T-helper 17 cell (primary cell): Measurements from ENCODE around the gene AFAP1. TPM values are rescaled to one million over a fixed set of nuclear protein-coding genes. Genes with fewer than 3 reads are reported as not detected.

Experiments used
- ATAC-seq: fragments of 150-1000 bp; cut with Tn5 transposase; 2 replicates; pipeline ENCODE4 v1.10.0; 2021; ENCODE audit warnings: mild to moderate bottlenecking, moderate library complexity
- DNase-seq, 3 donors: peaks; one replicate each; pipeline versions ENCODE4 v3.0.0 to v3.0.0-alpha.2; 2020 to 2021
- H3K9me3 ChIP-seq: one replicate; pipeline ENCODE4 v1.7.0; 2013; ENCODE audit warnings: low read length, mild to moderate bottlenecking; ENCODE audit not compliant: control insufficient read depth, poor library complexity, severe bottlenecking
- H3K27ac Mint-ChIP-seq: one replicate; pipeline ENCODE4 v1.8.0; 2022; ENCODE audit warnings: mild to moderate bottlenecking, moderate library complexity, mixed read lengths
- H3K27me3 Mint-ChIP-seq: one replicate; pipeline ENCODE4 v1.8.0; 2022; ENCODE audit warnings: mixed read lengths
- H3K36me3 Mint-ChIP-seq: one replicate; pipeline ENCODE4 v1.8.0; 2022; ENCODE audit warnings: low read depth, mixed read lengths
- H3K4me1 Mint-ChIP-seq: one replicate; pipeline ENCODE4 v1.8.0; 2022; ENCODE audit warnings: mild to moderate bottlenecking, mixed read lengths
- H3K4me3 Mint-ChIP-seq: one replicate; pipeline ENCODE4 v1.8.0; 2022; ENCODE audit warnings: mild to moderate bottlenecking, moderate library complexity, mixed read lengths
- total RNA-seq, 4 donors: library from RNA in 2 of 4; stranded (reverse) in 2 of 4; gene quantifications; one replicate each; pipeline ENCODE4 v1.2.3 and lab custom pipeline; 2022 to 2026

The AFAP1 gene
- total RNA-seq, 2 donors from 2014 or later = 17.6 to 26.7 TPM

DNA sequence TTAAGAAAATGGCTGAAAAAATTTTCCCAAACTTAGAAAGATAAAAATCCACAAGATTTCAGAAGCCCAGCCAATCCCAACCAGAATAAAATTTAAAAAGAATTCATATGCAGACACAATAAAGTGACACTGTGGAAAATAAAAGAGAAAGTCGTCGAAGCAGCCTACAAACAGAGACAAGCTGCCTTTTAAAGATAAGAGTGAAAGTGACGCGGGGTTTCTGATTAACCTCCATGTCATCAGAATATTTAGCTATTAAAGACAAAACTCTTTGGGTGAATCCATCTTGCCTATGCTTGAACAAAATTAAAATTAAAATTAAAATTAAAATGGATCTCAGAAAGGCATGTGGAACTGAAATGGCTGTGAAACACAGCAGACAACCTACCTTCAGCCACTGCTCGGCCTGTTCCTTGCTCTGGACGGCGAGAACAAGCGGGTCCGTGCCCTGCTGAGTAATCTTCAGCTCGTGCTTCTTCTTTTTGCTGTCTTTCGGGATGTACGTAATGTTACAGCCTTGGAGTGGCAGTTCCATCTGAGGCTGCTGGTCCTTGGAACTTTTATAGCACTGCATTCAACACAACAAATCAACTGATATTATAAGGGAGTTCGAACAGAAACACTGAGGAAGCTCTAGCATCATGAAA is 101.4 kb downstream of the AFAP1 start:
- Mint-ChIP-seq H3K4me1 (peaks cover 4% of the 10 kb centered on the region), H3K27me3 (no peaks in the 10 kb centered on the region), H3K36me3 (peaks cover 4% of the 10 kb centered on the region), H3K27ac (peak overlapping the region; percentile 49), H3K4me3 (peak overlapping the region; percentile 72)
- ATAC-seq (no peak), DNase-seq (no peak)
- H3K9me3 ChIP-seq = no peaks in the 10 kb centered on the region

DNA sequence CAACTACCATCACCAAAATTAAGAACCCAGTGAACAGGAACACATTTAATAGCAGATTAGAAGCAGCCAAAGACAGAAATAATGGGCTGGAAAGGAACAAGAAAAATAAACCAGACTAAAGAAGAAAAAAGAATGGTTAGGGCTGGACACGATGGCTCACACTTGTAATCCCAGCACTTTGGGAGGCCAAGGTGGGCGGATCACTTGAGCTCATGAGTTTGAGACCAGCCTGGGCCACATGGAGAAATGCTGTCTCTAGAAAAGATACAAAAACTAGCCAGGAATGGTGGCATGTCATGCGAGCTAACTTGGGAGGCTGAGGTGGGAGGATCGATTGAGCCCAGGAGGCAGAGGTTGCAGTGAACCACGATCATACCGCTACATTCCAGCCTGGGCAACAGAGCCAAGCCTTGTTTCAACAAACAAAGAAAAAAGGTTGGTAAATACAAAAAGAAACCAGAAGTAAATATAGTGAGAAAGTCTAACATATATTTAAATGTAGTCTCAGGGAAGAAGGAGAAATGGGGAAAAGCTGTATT is 102.0 kb downstream of the AFAP1 start:
- H3K9me3 ChIP-seq = no peaks in the 10 kb centered on the region
- H3K27me3 Mint-ChIP-seq = no peaks in the 10 kb centered on the region
- no peak for DNase-seq
- H3K4me1 Mint-ChIP-seq = peaks cover 7% of the 10 kb centered on the region
- ATAC-seq = no peak
- H3K4me3 Mint-ChIP-seq = peak overlapping the region; percentile 72
- peaks cover 4% of the 10 kb centered on the region for H3K36me3 Mint-ChIP-seq
- H3K27ac Mint-ChIP-seq = peak overlapping the region; percentile 49

DNA sequence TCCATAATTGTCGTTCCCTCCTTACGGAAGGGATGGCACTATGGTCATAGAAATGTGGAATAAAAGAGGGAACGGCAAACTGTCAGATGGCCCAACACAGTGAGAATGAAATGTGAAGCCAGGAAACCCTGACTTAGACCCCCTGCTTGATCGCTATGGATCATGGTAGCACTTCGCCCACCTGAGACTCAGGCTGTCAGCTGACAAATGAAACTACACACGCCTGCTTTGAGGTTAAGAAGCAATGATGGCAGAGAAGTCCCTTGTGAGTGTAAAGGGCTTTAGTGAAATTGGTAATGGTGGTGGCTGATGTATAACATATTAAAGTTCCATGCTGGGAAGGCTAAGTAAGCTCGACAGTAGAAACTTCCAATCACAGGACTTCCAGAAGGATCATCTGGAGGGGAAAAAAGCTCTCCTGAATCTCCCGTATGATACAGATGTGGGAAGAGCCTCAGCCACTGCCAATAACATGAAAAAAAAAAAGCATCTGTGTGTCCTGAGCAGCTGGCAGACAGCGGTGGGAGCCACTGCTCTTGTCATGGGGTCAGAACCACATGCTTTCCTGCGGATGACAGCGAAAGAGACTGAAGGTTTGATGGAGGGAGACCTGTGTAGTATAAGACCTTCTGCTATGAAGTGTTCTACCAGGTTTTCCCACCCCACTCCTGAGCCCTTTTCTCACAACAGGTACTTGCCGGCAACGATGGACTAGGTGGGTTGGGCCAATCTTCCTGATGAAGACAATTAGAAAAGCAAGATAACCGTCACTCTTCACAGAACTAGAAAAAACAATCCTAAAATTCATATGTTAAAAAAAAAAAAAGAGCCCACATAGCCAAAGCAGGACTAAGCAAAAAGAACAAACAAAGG is 107.6 kb downstream of the AFAP1 start:
- DNase-seq (no peak), ATAC-seq (no peak)
- H3K4me3 Mint-ChIP-seq = peak overlapping the region; percentile 86
- H3K4me1 Mint-ChIP-seq = peaks cover 48% of the 10 kb centered on the region
- H3K27me3 Mint-ChIP-seq = no peaks in the 10 kb centered on the region
- no peaks in the 10 kb centered on the region for H3K36me3 Mint-ChIP-seq
- H3K9me3 ChIP-seq = no peaks in the 10 kb centered on the region
- peak overlapping the region; percentile 96 for H3K27ac Mint-ChIP-seq

DNA sequence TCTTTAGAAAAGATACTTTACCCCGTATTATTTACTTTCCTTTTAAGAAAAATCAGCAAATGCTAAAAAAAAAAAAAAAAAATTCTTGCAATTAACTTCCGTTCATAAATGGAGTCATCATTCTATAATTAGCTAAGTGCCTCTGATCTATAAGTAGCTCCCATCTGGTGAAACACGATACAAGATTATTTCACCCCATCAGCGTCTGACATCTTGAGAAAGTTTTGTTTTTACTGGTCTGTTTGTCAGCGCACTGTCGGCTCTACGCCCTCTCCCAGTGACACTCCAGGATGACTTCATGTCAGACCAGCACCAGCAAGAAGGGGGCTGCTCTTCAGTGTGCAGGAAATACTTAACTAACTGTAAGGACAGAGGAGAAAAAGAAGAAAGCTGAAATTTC is 108.3 kb downstream of the AFAP1 start:
- Mint-ChIP-seq H3K4me1 (peaks cover 55% of the 10 kb centered on the region), H3K36me3 (no peaks in the 10 kb centered on the region), H3K27ac (peak overlapping the region; percentile 96), H3K27me3 (no peaks in the 10 kb centered on the region), H3K4me3 (peak overlapping the region; percentile 86)
- no peaks in the 10 kb centered on the region for H3K9me3 ChIP-seq
- peak in 1 of 3 donors; percentile 29 for DNase-seq
- ATAC-seq = peak; percentile 54

DNA sequence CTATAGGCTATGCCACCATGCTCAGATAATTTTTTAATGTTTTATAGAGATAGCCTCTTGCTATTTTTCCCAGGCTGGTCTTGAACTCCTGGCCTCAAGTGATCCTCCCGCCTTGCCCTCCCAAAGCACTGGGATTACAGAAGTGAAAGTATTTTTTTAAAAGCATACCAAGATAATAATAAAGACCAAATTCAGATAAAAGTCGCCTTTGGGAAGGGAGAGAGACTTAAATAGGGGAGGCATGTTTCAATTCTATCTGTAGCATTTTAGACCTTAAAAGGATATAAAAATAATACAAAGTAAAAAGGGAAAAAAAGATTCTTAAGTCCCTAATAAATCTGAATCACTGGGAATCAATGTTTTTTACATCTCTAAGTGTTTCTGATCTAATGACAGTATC is 108.9 kb downstream of the AFAP1 start:
- no peaks in the 10 kb centered on the region for H3K9me3 ChIP-seq
- H3K27ac Mint-ChIP-seq = peak overlapping the region; percentile 96
- peaks cover 55% of the 10 kb centered on the region for H3K4me1 Mint-ChIP-seq
- H3K4me3 Mint-ChIP-seq = peak overlapping the region; percentile 86
- H3K27me3 Mint-ChIP-seq = no peaks in the 10 kb centered on the region
- no peak for DNase-seq
- H3K36me3 Mint-ChIP-seq = no peaks in the 10 kb centered on the region
- no peak for ATAC-seq

DNA sequence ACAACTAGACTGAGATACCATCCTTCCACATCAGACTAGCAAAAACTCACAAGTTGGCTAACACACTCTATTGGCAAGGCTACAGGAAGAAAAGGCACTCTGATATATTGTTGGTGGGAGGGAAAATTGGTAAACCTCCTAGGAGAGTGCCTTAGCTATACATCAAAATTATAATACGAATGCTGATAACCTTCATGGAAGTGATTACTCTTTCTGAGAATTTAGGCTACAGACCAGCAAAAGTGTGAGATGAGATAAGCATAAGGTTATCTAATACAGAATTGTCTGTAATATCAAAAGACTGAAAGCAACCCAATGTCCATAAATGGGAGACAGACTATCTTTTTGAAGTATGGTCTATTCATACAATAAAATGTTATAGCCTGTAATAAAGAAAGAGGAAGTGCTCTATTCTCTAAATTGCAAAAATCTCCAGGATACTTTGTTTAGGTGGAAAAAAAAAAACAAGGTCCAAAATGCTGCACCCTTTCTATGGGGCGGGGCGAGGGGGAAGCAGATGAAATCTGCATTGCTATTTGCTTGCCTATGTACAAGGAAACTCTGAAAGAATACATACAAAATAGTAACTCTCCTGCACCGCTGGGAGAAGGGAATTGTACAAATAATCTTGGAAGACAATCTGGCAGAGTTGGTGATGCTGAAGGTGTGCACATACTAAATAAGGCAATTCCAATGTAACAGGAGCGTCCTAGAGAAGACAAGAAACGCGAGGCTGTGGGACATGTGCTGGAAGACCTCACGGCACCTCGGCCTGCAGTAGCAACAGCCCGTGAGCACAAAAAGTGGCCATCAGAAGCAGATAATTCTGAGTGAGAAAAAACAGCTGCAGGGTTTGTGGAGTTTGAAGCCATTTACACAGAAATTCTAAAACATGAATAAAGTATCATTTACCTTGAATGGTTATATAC is 109.7 kb downstream of the AFAP1 start:
- H3K4me1 Mint-ChIP-seq = peaks cover 55% of the 10 kb centered on the region
- H3K27me3 Mint-ChIP-seq = no peaks in the 10 kb centered on the region
- DNase-seq (no peak), ATAC-seq (no peak)
- H3K4me3 Mint-ChIP-seq = peak overlapping the region; percentile 77
- no peaks in the 10 kb centered on the region for H3K9me3 ChIP-seq
- peak overlapping the region; percentile 93 for H3K27ac Mint-ChIP-seq
- H3K36me3 Mint-ChIP-seq = no peaks in the 10 kb centered on the region

DNA sequence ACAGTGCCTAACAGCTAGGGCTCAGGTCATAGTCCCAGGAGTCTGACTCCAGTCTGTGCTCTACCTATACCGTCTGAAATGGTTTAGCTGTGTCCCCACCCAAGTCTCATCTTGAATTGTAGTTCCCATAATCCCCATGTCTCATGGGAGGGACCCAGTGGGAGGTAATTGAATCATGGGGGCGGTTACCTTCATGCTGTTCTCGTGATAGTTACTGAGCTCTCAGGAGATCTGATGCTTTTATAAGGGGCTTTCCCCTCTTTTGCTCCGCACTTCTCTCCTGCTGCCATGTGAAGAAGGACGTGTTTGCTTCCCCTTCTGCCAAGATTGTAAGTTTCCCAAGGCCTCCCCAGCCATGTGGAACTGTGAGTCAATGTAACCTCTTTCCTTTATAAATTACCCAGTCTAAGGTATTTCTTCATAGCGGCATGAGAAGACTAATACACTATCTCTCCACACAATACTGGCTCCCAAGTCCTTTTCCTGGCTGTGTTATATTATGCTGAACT is 110.8 kb downstream of the AFAP1 start:
- Mint-ChIP-seq H3K27me3 (no peaks in the 10 kb centered on the region), H3K27ac (peak overlapping the region; percentile 93), H3K4me3 (peak overlapping the region; percentile 77), H3K4me1 (peaks cover 55% of the 10 kb centered on the region), H3K36me3 (no peaks in the 10 kb centered on the region)
- H3K9me3 ChIP-seq = no peaks in the 10 kb centered on the region
- peak; percentile 40 for ATAC-seq
- DNase-seq = no peak

DNA sequence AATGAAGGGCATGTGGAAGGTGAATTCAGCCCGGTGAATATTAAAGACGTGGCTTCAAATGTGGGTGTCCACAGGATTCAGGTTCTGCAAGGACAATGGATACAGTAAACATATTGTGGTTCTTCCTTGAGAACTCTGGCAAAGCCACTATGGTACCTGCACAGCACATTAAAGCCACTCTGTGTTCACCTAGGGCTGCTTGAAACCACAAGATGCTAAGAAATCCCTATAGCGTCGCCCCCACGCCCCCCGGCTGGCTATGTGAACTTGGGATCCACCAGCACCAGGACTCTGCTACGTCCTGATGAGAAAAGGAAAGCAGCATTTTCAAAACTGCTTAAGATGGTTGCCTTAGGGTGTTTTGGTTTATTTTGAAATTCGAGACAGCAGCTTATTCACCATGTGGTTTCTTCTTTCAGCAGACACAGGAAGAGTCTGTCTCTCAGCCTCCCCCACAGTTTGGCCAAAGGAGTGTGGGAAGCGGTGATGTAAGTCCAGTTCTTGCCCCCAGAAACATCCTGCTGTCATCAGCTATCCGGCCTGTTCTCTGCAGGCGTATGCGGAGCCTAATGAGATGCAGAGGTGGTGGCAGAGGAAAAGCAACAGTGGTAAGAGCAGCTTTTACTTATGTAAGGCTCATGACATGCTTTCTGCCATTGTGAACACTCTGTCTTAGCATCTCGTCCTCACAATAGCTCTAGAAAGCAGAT is 111.5 kb downstream of the AFAP1 start:
- Mint-ChIP-seq H3K36me3 (no peaks in the 10 kb centered on the region), H3K4me1 (peaks cover 55% of the 10 kb centered on the region)
- peak in 1 of 3 donors; percentile 40 for DNase-seq

DNA sequence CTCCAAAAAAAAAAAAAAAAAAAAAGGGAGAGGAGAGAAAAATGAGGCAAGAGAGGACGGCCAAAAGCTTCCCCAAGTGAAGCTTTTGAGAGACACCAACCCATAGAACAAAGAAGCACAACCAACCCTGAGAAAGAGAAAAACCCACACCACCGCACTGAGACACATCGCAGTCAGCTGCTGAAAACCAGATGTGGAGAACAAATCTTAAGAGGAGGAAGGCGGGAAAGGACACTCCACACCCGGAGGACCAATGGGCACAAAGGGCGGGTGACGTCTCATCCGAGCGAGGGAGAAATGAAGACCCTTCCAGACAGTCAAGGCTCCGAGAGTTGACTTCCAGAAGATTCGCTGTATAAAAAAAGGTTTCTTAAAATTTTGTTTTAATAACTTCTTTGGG is 112.1 kb downstream of the AFAP1 start:
- Mint-ChIP-seq H3K36me3 (no peaks in the 10 kb centered on the region), H3K4me1 (peaks cover 53% of the 10 kb centered on the region), H3K27me3 (no peaks in the 10 kb centered on the region), H3K4me3 (peak overlapping the region; percentile 77), H3K27ac (peak overlapping the region; percentile 93)
- DNase-seq = no peak
- no peak for ATAC-seq
- no peaks in the 10 kb centered on the region for H3K9me3 ChIP-seq

More for the DNA sequence above, 111.5 kb downstream of the AFAP1 start:
- H3K9me3 ChIP-seq = no peaks in the 10 kb centered on the region
- Mint-ChIP-seq H3K27me3 (no peaks in the 10 kb centered on the region), H3K4me3 (peak overlapping the region; percentile 77), H3K27ac (peak overlapping the region; percentile 93)
- peak; percentile 77 for ATAC-seq

DNA sequence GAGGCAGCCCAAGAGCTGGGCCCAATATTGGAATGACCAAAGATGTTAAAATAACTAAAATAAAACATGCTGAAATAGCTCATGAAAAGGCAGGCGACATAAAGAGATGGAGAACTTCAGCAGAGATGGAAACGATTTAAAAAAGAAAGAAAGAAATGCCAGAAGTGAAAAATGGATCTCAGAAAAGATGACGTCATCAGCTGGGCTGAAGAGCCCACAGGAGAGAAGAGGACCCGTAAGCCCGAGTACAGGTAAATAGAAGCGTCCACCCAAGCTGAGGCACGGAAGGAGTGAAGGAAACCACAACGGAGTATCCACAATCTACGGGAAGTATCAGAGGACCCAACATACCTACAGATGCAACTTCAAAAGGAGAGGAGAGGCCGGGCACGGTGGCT is 112.8 kb downstream of the AFAP1 start:
- Mint-ChIP-seq H3K27ac (peak overlapping the region; percentile 93), H3K4me1 (peaks cover 48% of the 10 kb centered on the region), H3K36me3 (no peaks in the 10 kb centered on the region), H3K27me3 (no peaks in the 10 kb centered on the region), H3K4me3 (peak overlapping the region; percentile 9)
- no peak for DNase-seq
- ATAC-seq = no peak
- H3K9me3 ChIP-seq = no peaks in the 10 kb centered on the region

DNA sequence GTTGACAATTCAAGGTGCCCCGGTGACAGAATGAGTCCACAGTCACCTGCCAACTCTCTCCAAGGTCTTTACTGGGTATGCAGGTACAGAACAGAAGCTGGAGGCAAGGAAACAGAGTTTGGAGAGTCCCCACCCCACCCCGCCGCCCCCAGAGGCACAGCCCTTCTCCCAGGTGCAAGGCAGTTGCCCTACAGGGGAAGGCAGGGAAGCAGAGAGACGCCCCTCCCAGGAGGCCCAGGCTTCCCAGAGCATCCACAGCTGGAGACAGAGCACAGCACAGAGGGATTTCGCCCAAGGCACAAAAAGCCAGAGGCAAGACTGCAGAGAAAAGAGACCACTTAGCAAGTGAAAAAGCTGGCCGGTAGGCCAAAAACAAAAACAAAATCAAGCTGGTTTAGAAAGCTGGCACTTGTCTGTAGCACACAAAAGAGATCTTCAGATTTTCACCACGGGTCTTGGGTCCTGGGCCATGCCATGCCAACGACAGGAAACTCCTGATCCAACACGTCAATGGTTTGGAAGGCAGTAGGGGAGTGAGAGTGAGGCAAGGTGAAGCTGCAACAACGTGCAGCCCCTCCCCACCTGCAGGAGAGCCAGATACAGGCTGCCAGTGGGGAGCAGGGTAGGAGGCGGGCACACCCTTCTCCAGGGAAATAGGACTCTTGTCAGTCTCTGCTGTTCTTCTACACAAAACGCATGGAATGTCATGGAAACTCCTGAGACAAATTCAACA is 113.3 kb downstream of the AFAP1 start:
- ATAC-seq (no peak), DNase-seq (no peak)

More for the DNA sequence above, 113.3 kb downstream of the AFAP1 start:
- no peaks in the 10 kb centered on the region for H3K9me3 ChIP-seq
- Mint-ChIP-seq H3K4me3 (no peak overlapping the region), H3K36me3 (no peaks in the 10 kb centered on the region), H3K27ac (peak overlapping the region; percentile 93), H3K27me3 (no peaks in the 10 kb centered on the region), H3K4me1 (peaks cover 42% of the 10 kb centered on the region)
